Breast epithelium (tissue), 3 donors: ENCODE results near the gene TMEM237.

Experiments used
- POLR2A ChIP-seq: fragments of 450-650 bp; IDR thresholded peaks from one replicate; pipeline ENCODE4 v1.6.1; 2016; ENCODE audit warnings: antibody characterized with exemption, mild to moderate bottlenecking, moderate library complexity
- POLR2AphosphoS5 ChIP-seq, 3 donors: sonication (generic); formaldehyde crosslinking; IDR thresholded peaks; one replicate each; pipeline ENCODE4 v1.6.1; 2017; ENCODE audit warnings: antibody characterized with exemption in 3 of 3
- TF ChIP-seq, protein P1 (sequence below), 3 donors: fragments of 450-650 bp; IDR thresholded peaks; one replicate each; pipeline ENCODE4 v1.5.1; 2016 to 2017; ENCODE audit warnings: antibody characterized with exemption in 3 of 3, mild to moderate bottlenecking in 3 of 3, moderate library complexity in 3 of 3

DNA sequence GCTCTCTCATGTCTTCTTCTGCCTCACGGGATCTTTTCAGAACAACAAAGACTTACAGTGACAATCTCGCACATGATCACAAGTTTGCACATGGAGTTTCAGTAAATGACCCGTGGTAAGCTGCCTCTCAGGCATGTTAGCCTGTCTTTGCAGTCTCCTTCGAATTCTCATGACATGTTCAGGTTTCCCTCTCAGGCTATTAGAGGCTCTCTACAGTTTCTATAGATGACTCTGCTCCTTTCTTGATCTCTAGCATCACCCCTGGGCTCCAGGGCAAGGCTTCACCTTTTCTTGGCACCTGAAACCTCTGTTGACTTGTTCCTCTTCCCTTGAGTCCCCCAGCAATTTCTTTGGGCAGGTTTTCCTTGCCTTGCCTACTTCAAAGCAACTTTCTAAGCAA, 32.2 kb upstream of the TMEM237 start:
- TF ChIP-seq, protein P1, sequence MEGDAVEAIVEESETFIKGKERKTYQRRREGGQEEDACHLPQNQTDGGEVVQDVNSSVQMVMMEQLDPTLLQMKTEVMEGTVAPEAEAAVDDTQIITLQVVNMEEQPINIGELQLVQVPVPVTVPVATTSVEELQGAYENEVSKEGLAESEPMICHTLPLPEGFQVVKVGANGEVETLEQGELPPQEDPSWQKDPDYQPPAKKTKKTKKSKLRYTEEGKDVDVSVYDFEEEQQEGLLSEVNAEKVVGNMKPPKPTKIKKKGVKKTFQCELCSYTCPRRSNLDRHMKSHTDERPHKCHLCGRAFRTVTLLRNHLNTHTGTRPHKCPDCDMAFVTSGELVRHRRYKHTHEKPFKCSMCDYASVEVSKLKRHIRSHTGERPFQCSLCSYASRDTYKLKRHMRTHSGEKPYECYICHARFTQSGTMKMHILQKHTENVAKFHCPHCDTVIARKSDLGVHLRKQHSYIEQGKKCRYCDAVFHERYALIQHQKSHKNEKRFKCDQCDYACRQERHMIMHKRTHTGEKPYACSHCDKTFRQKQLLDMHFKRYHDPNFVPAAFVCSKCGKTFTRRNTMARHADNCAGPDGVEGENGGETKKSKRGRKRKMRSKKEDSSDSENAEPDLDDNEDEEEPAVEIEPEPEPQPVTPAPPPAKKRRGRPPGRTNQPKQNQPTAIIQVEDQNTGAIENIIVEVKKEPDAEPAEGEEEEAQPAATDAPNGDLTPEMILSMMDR (IDR thresholded peaks at IDR 0.05) = no peak
- no peak for TF ChIP-seq POLR2A
- TF ChIP-seq POLR2AphosphoS5 (IDR thresholded peaks at IDR 0.05) = no peak
